ENCODE results near the gene AIM2.
"Not testable (repeated sequence)": the region's sequence is repeated elsewhere in the genome, so short reads cannot be mapped to it uniquely, and the experiment has no call there.

Gene AIM2

GRCh38 chr1:159076438-159077119 is at the start of gene AIM2:
Gene AIM2, minus strand, starts transcription at chr1:159076766. Its CDS starts 3,267 bp downstream, at chr1:159073499.
- peak; percentile 82 for DNase-seq (ENCODE audit: low read depth)

- DNase-seq (ENCODE audit: low read depth) = no peak
Measured at GRCh38 chr1:159123587-159123986, 47.0 kb upstream of the AIM2 start.

GRCh38 chr1:159122005-159122621 is 45.5 kb upstream of the AIM2 start:
- peak; percentile 74 for DNase-seq (ENCODE audit: low read depth)

GRCh38 chr1:159121526-159121925 is 45.0 kb upstream of the AIM2 start:
- no peak for DNase-seq (ENCODE audit: low read depth)

GRCh38 chr1:159120317-159120716 is 43.8 kb upstream of the AIM2 start:
- no peak for DNase-seq (ENCODE audit: low read depth)

- peak; percentile 10 for DNase-seq (ENCODE audit: low read depth)
Measured at GRCh38 chr1:159113596-159114433, 37.2 kb upstream of the AIM2 start.

GRCh38 chr1:159103021-159103420 is 26.5 kb upstream of the AIM2 start:
- not testable (repeated sequence) for DNase-seq (ENCODE audit: low read depth)

- DNase-seq (ENCODE audit: low read depth) = no peak
Measured at GRCh38 chr1:159100589-159100988, 24.0 kb upstream of the AIM2 start.

GRCh38 chr1:159098596-159098995 is 22.0 kb upstream of the AIM2 start:
- no peak for DNase-seq (ENCODE audit: low read depth)

GRCh38 chr1:159092036-159092760 is 15.6 kb upstream of the AIM2 start:
- peak; percentile 87 for DNase-seq (ENCODE audit: low read depth)

GRCh38 chr1:159091607-159092031 is 15.1 kb upstream of the AIM2 start:
- peak; percentile 83 for DNase-seq (ENCODE audit: low read depth)

GRCh38 chr1:159091180-159091560 is 14.6 kb upstream of the AIM2 start:
- peak; percentile 23 for DNase-seq (ENCODE audit: low read depth)

- peak; percentile 76 for DNase-seq (ENCODE audit: low read depth)
Measured at GRCh38 chr1:159090286-159091179, 14.0 kb upstream of the AIM2 start.

GRCh38 chr1:159089184-159089791 is 12.7 kb upstream of the AIM2 start:
- DNase-seq (ENCODE audit: low read depth) = no peak

- no peak for DNase-seq (ENCODE audit: low read depth)
Measured at GRCh38 chr1:159088546-159089183, 12.1 kb upstream of the AIM2 start.

- DNase-seq (ENCODE audit: low read depth) = peak; percentile 92
Measured at GRCh38 chr1:159088050-159088449, 11.5 kb upstream of the AIM2 start.

GRCh38 chr1:159084867-159085266 is 8.3 kb upstream of the AIM2 start:
- no peak for DNase-seq (ENCODE audit: low read depth)

- no peak for DNase-seq (ENCODE audit: low read depth)
Measured at GRCh38 chr1:159084152-159084551, 7.6 kb upstream of the AIM2 start.

GRCh38 chr1:159083013-159083412 is 6.4 kb upstream of the AIM2 start:
- no peak for DNase-seq (ENCODE audit: low read depth)

GRCh38 chr1:159081626-159082025 is 5.1 kb upstream of the AIM2 start:
- DNase-seq (ENCODE audit: low read depth) = no peak
